GM21360 (cell line): ENCODE results near the gene KLK10.
"Not testable (repeated sequence)": the region's sequence is repeated elsewhere in the genome, so short reads cannot be mapped to it uniquely, and the experiment has no call there.

Source experiments
- ATAC-seq: cut with Tn5 transposase; IDR thresholded peaks from one replicate; pipeline ENCODE4 v1.9.1; 2021; ENCODE audit warnings: mild to moderate bottlenecking, moderate library complexity; ENCODE audit not compliant: unreplicated experiment

The KLK10 gene

GRCh38 chr19:50969810-50970209 lies 49.7 kb downstream of the KLK10 start:
- not testable (repeated sequence) for ATAC-seq

GRCh38 chr19:50969413-50969760 lies 50.1 kb downstream of the KLK10 start, which contains the start of gene KLK6:
TSS of gene KLK6 (minus strand) at chr19:50969591. CDS start at chr19:50968104, 1,487 bp downstream.
- no peak for ATAC-seq

- ATAC-seq, result no peak
These were observed 50.6 kb downstream of the KLK10 start for GRCh38 chr19:50968716-50969412.

- ATAC-seq, result no peak
These were observed 51.4 kb downstream of the KLK10 start for GRCh38 chr19:50967929-50968715.

GRCh38 chr19:50964266-50964665 lies 55.2 kb downstream of the KLK10 start:
- no peak for ATAC-seq

GRCh38 chr19:50963381-50963780 lies 56.1 kb downstream of the KLK10 start:
- ATAC-seq, result no peak
